ENCODE results near the gene EPAS1. TPM values are rescaled to one million over a fixed set of nuclear protein-coding genes. Genes with fewer than 3 reads are reported as not detected.

The EPAS1 gene
- total and polyA plus RNA-seq, 9 of the 15 experiments (the other 6 are each of a cell fraction or from before 2014, with no cell fraction given) = 0.25 to 11.2 (median 4.1) TPM

DNA sequence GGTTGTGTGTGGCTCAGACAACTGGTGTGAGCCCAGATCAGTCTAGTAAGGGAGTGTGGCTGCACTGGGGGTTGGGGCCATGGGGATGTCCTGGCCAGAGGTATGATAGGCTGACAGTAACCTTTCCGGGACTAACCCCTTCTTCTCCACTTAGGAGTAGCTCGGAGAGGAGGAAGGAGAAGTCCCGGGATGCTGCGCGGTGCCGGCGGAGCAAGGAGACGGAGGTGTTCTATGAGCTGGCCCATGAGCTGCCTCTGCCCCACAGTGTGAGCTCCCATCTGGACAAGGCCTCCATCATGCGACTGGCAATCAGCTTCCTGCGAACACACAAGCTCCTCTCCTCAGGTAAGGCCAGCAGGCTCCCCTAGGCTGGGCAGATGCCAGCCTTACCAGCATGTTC, 49.5 kb downstream of the EPAS1 start:
- POLR2A ChIA-PET = interaction anchor here (0.7 kb wide), 1 partner anchor 275 kb away, joined by 3 read pairs; no protein-coding TSS in a partner anchor
- no peaks in the 10 kb centered on the region for H3K9me1 ChIP-seq (ENCODE audit: control insufficient read depth, insufficient read depth, low read length)
- H3K27ac ChIP-seq (ENCODE audit: extremely low read depth, low read depth, low read length) = no peak overlapping the region
- H3K27me3 ChIP-seq (ENCODE audit: control insufficient read depth in 2 of 2, insufficient read depth in 2 of 2, low read length in 2 of 2) = no peaks in the 10 kb centered on the region
- H3K4me1 ChIP-seq (replicated peaks in 1 of 2; ENCODE audit: control insufficient read depth in 2 of 2, insufficient read depth in 2 of 2, low read length in 2 of 2) = peaks cover 8 to 19% of the 10 kb centered on the region in 2 experiments; a peak in 4 of 5 replicates
- 0 out of 4 replicates have a peak overlapping the region, but pooled peaks of 1 of the 2 experiments have one; percentile 0 for H3K9ac ChIP-seq (ENCODE audit: insufficient read depth in 1 of 2, low read depth in 2 of 2, low read length in 2 of 2)
- FAIRE-seq (no peak), ATAC-seq (no peak), DNase-seq (ENCODE audit: extremely low read depth in 1 of 4, low spot score in 3 of 4) (no peak)
- no peak overlapping the region for H2AFZ ChIP-seq (ENCODE audit: low read depth, low read length)
- no peaks in the 10 kb centered on the region; the same call in 2 of the 3 replicates for H3K36me3 ChIP-seq (ENCODE audit: control insufficient read depth, insufficient read depth, low read length)
- no peak overlapping the region for H3K4me3 ChIP-seq
- intact Hi-C loops (cut with micrococcal nuclease) = no loop called here
- in situ Hi-C loops (cut with MboI) = no loop called here
- 0 out of 2 replicates have a peak, but pooled peaks cover 3% of the 10 kb centered on the region for H4K20me1 ChIP-seq (replicated peaks; ENCODE audit: control insufficient read depth, insufficient read depth, low read length)
- WGBS (ENCODE audit: insufficient coverage, low coverage, missing lambda C conversion rate) = 87% methylated on average over 5 of the region's 10 CpGs
- H3K9me3 ChIP-seq (replicated peaks; ENCODE audit: control insufficient read depth, insufficient read depth, low read depth, low read length) = no peaks in the 10 kb centered on the region
- CTCF ChIA-PET (ENCODE audit: low intra/inter-chr PET ratio) = no interaction called here
- BruUV-seq (replicated peaks) = no TSS peak
- no peaks in the 10 kb centered on the region for H3K79me2 ChIP-seq (ENCODE audit: control insufficient read depth, insufficient read depth, low read length)
- H3K4me2 ChIP-seq (ENCODE audit: insufficient read depth, low read length) = no peak overlapping the region
- TF ChIP-seq CCNT2 (IDR thresholded peaks at IDR 0.05; ENCODE audit: borderline replicate concordance, extremely low read depth, insufficient read length, low read depth, low read length) (no peak), SMARCC2 (IDR thresholded peaks at IDR 0.05; ENCODE audit: low read depth) (no peak), HDGF (IDR thresholded peaks at IDR 0.05) (no peak), CREBBP (IDR thresholded peaks at IDR 0.05; ENCODE audit: low read depth, low read length) (no peak), CREB1 (IDR thresholded peaks at IDR 0.05) (no peak), CREB1 (CRISPR knock-in tag; IDR thresholded peaks at IDR 0.05) (no peak), SMARCE1 (IDR thresholded peaks at IDR 0.05) (no peak), NR1H2 (CRISPR knock-in tag; IDR thresholded peaks at IDR 0.05) (no peak), PHF8 (IDR thresholded peaks at IDR 0.05; ENCODE audit: borderline replicate concordance, low read length) (no peak), DACH1 (IDR thresholded peaks at IDR 0.05; ENCODE audit: partially characterized antibody) (no peak), ZNF354B (CRISPR knock-in tag; IDR thresholded peaks at IDR 0.05) (no peak), TEAD4 (IDR thresholded peaks at IDR 0.05; ENCODE audit: low read length) (no peak), TEAD4 (CRISPR knock-in tag; IDR thresholded peaks at IDR 0.05; ENCODE audit: borderline replicate concordance) (no peak)
- TF ChIP-seq, protein P1, sequence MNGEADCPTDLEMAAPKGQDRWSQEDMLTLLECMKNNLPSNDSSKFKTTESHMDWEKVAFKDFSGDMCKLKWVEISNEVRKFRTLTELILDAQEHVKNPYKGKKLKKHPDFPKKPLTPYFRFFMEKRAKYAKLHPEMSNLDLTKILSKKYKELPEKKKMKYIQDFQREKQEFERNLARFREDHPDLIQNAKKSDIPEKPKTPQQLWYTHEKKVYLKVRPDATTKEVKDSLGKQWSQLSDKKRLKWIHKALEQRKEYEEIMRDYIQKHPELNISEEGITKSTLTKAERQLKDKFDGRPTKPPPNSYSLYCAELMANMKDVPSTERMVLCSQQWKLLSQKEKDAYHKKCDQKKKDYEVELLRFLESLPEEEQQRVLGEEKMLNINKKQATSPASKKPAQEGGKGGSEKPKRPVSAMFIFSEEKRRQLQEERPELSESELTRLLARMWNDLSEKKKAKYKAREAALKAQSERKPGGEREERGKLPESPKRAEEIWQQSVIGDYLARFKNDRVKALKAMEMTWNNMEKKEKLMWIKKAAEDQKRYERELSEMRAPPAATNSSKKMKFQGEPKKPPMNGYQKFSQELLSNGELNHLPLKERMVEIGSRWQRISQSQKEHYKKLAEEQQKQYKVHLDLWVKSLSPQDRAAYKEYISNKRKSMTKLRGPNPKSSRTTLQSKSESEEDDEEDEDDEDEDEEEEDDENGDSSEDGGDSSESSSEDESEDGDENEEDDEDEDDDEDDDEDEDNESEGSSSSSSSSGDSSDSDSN (IDR thresholded peaks at IDR 0.05; ENCODE audit: borderline replicate concordance in 1 of 2, low read depth in 2 of 2, low read length in 2 of 2) = no peak
- TF ChIP-seq, protein P2, sequence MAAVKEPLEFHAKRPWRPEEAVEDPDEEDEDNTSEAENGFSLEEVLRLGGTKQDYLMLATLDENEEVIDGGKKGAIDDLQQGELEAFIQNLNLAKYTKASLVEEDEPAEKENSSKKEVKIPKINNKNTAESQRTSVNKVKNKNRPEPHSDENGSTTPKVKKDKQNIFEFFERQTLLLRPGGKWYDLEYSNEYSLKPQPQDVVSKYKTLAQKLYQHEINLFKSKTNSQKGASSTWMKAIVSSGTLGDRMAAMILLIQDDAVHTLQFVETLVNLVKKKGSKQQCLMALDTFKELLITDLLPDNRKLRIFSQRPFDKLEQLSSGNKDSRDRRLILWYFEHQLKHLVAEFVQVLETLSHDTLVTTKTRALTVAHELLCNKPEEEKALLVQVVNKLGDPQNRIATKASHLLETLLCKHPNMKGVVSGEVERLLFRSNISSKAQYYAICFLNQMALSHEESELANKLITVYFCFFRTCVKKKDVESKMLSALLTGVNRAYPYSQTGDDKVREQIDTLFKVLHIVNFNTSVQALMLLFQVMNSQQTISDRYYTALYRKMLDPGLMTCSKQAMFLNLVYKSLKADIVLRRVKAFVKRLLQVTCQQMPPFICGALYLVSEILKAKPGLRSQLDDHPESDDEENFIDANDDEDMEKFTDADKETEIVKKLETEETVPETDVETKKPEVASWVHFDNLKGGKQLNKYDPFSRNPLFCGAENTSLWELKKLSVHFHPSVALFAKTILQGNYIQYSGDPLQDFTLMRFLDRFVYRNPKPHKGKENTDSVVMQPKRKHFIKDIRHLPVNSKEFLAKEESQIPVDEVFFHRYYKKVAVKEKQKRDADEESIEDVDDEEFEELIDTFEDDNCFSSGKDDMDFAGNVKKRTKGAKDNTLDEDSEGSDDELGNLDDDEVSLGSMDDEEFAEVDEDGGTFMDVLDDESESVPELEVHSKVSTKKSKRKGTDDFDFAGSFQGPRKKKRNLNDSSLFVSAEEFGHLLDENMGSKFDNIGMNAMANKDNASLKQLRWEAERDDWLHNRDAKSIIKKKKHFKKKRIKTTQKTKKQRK (IDR thresholded peaks at IDR 0.05; ENCODE audit: borderline replicate concordance, low read depth, low read length) = no peak
- TF ChIP-seq, protein P3, sequence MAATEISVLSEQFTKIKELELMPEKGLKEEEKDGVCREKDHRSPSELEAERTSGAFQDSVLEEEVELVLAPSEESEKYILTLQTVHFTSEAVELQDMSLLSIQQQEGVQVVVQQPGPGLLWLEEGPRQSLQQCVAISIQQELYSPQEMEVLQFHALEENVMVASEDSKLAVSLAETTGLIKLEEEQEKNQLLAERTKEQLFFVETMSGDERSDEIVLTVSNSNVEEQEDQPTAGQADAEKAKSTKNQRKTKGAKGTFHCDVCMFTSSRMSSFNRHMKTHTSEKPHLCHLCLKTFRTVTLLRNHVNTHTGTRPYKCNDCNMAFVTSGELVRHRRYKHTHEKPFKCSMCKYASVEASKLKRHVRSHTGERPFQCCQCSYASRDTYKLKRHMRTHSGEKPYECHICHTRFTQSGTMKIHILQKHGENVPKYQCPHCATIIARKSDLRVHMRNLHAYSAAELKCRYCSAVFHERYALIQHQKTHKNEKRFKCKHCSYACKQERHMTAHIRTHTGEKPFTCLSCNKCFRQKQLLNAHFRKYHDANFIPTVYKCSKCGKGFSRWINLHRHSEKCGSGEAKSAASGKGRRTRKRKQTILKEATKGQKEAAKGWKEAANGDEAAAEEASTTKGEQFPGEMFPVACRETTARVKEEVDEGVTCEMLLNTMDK (IDR thresholded peaks at IDR 0.05; ENCODE audit: borderline replicate concordance, insufficient read depth, low read depth, low read length, poor library complexity, severe bottlenecking) = no peak
